ENCODE results near the gene EXD2.

The EXD2 gene

GRCh38 chr14:69244946-69245345, 53.6 kb downstream of the EXD2 start:
- H3K27ac ChIP-seq = no peak overlapping the region

GRCh38 chr14:69246331-69246730, 55.0 kb downstream of the EXD2 start:
- Histone ChIP-seq H3K9ac (no peak overlapping the region), H3K4me1 (peaks cover 8% of the 10 kb centered on the region), H3K36me3 (no peaks in the 10 kb centered on the region), H3K4me2 (no peak overlapping the region), H3K9me3 (no peaks in the 10 kb centered on the region), H3K27ac (no peak overlapping the region), H4K20me1 (no peaks in the 10 kb centered on the region), H3K27me3 (no peaks in the 10 kb centered on the region), H3K4me3 (no peak overlapping the region)
- TF ChIP-seq Cebpa-rat (IDR thresholded peaks at IDR 0.05) = no peak

More at GRCh38 chr14:69244946-69245345, 53.6 kb downstream of the EXD2 start:
- no peaks in the 10 kb centered on the region for H4K20me1 ChIP-seq
- no peak for TF ChIP-seq Cebpa-rat (IDR thresholded peaks at IDR 0.05)
- no peaks in the 10 kb centered on the region for H3K9me3 ChIP-seq
- no peak overlapping the region for H3K4me3 ChIP-seq
- no peak overlapping the region for H3K9ac ChIP-seq
- peaks cover 22% of the 10 kb centered on the region for H3K4me1 ChIP-seq
- H3K27me3 ChIP-seq = no peaks in the 10 kb centered on the region
- H3K4me2 ChIP-seq = no peak overlapping the region
- no peaks in the 10 kb centered on the region for H3K36me3 ChIP-seq

- Histone ChIP-seq H3K4me1 (peaks cover 8% of the 10 kb centered on the region), H3K27ac (no peak overlapping the region), H3K9me3 (no peaks in the 10 kb centered on the region), H3K4me3 (no peak overlapping the region), H3K36me3 (no peaks in the 10 kb centered on the region), H3K4me2 (no peak overlapping the region), H3K27me3 (no peaks in the 10 kb centered on the region), H4K20me1 (no peaks in the 10 kb centered on the region), H3K9ac (no peak overlapping the region)
- TF ChIP-seq Cebpa-rat (IDR thresholded peaks at IDR 0.05) = no peak
Observed at GRCh38 chr14:69247676-69248440, 56.6 kb downstream of the EXD2 start.

GRCh38 chr14:69249603-69250002, 58.3 kb downstream of the EXD2 start:
- Histone ChIP-seq H4K20me1 (no peaks in the 10 kb centered on the region), H3K36me3 (no peaks in the 10 kb centered on the region), H3K4me3 (no peak overlapping the region), H3K27ac (no peak overlapping the region), H3K4me1 (peaks cover 8% of the 10 kb centered on the region), H3K9ac (no peak overlapping the region), H3K4me2 (0 out of 2 replicates have a peak overlapping the region, but pooled peaks have one; percentile 7), H3K9me3 (no peaks in the 10 kb centered on the region), H3K27me3 (no peaks in the 10 kb centered on the region)
- no peak for TF ChIP-seq Cebpa-rat (IDR thresholded peaks at IDR 0.05)

- TF ChIP-seq Cebpa-rat (IDR thresholded peaks at IDR 0.05) = no peak
- H3K27ac ChIP-seq = no peak overlapping the region
- no peak overlapping the region for H3K9ac ChIP-seq
- H3K27me3 ChIP-seq = peaks cover 2% of the 10 kb centered on the region
- no peak overlapping the region for H3K4me2 ChIP-seq
- peaks cover 8% of the 10 kb centered on the region for H3K4me1 ChIP-seq
- no peaks in the 10 kb centered on the region for H3K36me3 ChIP-seq
- no peaks in the 10 kb centered on the region for H3K9me3 ChIP-seq
- H3K4me3 ChIP-seq = no peak overlapping the region
- H4K20me1 ChIP-seq = no peaks in the 10 kb centered on the region
Observed at GRCh38 chr14:69252851-69253250, 61.6 kb downstream of the EXD2 start.

- Histone ChIP-seq H3K4me1 (peaks cover 5% of the 10 kb centered on the region; the same call in 1 of the 2 replicates), H3K9ac (no peak overlapping the region), H3K4me3 (peak overlapping the region; percentile 56; the same call in 1 of the 2 replicates), H3K9me3 (peaks cover 10% of the 10 kb centered on the region), H3K4me2 (no peak overlapping the region), H3K27ac (no peak overlapping the region), H3K36me3 (no peaks in the 10 kb centered on the region), H4K20me1 (no peaks in the 10 kb centered on the region; the same call in 1 of the 2 replicates), H3K27me3 (peaks cover 62% of the 10 kb centered on the region)
- TF ChIP-seq Cebpa-rat (IDR thresholded peaks at IDR 0.05) = no peak
Observed at GRCh38 chr14:69259168-69259526, 67.8 kb downstream of the EXD2 start.

- H3K4me1 ChIP-seq = peaks cover 5% of the 10 kb centered on the region; the same call in 1 of the 2 replicates
- H3K27me3 ChIP-seq = peaks cover 62% of the 10 kb centered on the region
- H4K20me1 ChIP-seq = no peaks in the 10 kb centered on the region; the same call in 1 of the 2 replicates
- no peak for TF ChIP-seq Cebpa-rat (IDR thresholded peaks at IDR 0.05)
- peak within 1 kb of the TSS; percentile 56 for H3K4me3 ChIP-seq
- no peak within 1 kb of the TSS for H3K9ac ChIP-seq
- H3K4me2 ChIP-seq = peak within 1 kb of the TSS; percentile 66
- no peaks in the 10 kb centered on the region for H3K36me3 ChIP-seq
- peaks cover 10% of the 10 kb centered on the region for H3K9me3 ChIP-seq
- no peak within 1 kb of the TSS for H3K27ac ChIP-seq
Observed at GRCh38 chr14:69259527-69260189, 68.4 kb downstream of the EXD2 start, which contains the start of gene GALNT16. TSS of gene GALNT16 (plus strand) at chr14:69260158. CDS start at chr14:69260291, 133 bp downstream.

GRCh38 chr14:69260190-69260860, 69.0 kb downstream of the EXD2 start:
- Histone ChIP-seq H3K4me3 (peak overlapping the region; percentile 56), H3K9me3 (peaks cover 10% of the 10 kb centered on the region), H3K4me1 (peaks cover 5% of the 10 kb centered on the region; the same call in 1 of the 2 replicates), H3K36me3 (no peaks in the 10 kb centered on the region), H3K27me3 (peaks cover 62% of the 10 kb centered on the region), H3K27ac (no peak overlapping the region), H4K20me1 (no peaks in the 10 kb centered on the region; the same call in 1 of the 2 replicates), H3K4me2 (peak overlapping the region; percentile 66), H3K9ac (no peak overlapping the region)
- no peak for TF ChIP-seq Cebpa-rat (IDR thresholded peaks at IDR 0.05)

- Histone ChIP-seq H3K4me2 (peak overlapping the region; percentile 66), H3K4me1 (peaks cover 5% of the 10 kb centered on the region; the same call in 1 of the 2 replicates), H4K20me1 (no peaks in the 10 kb centered on the region; the same call in 1 of the 2 replicates), H3K27ac (no peak overlapping the region), H3K4me3 (peak overlapping the region; percentile 56), H3K36me3 (no peaks in the 10 kb centered on the region), H3K9ac (no peak overlapping the region), H3K9me3 (peaks cover 10% of the 10 kb centered on the region), H3K27me3 (peaks cover 62% of the 10 kb centered on the region)
- TF ChIP-seq Cebpa-rat (IDR thresholded peaks at IDR 0.05) = no peak
Observed at GRCh38 chr14:69260861-69261564, 69.7 kb downstream of the EXD2 start.
